ENCODE measurements around the gene RYR1.
"Not testable (repeated sequence)": the region's sequence is repeated elsewhere in the genome, so short reads cannot be mapped to it uniquely, and the experiment has no call there.

RYR1 gene

GRCh38 chr19:38550376-38550775, 116.9 kb downstream of the RYR1 start:
- no peak overlapping the region for H3K27ac ChIP-seq (ENCODE audit: extremely low read depth, low read depth, low read length)
- TF ChIP-seq ZNF558 (tag by site-specific recombination; IDR thresholded peaks at IDR 0.05) (no peak), ZNF777 (tag by site-specific recombination; IDR thresholded peaks at IDR 0.05; ENCODE audit: borderline replicate concordance) (no peak), ZEB2 (tag by site-specific recombination; IDR thresholded peaks at IDR 0.05) (no peak), ZNF211 (tag by site-specific recombination; IDR thresholded peaks at IDR 0.05; ENCODE audit: low read depth) (no peak), ZNF121 (tag by site-specific recombination; IDR thresholded peaks at IDR 0.05) (peak; percentile 96), ZNF473 (tag by site-specific recombination; IDR thresholded peaks at IDR 0.05) (no peak), AEBP2 (tag by site-specific recombination; IDR thresholded peaks at IDR 0.05; ENCODE audit: borderline replicate concordance) (no peak), BCL11A (tag by site-specific recombination; IDR thresholded peaks at IDR 0.05; ENCODE audit: low read depth) (no peak), PBX3 (CRISPR knock-in tag; IDR thresholded peaks at IDR 0.05) (no peak), GLIS1 (tag by site-specific recombination; IDR thresholded peaks at IDR 0.05) (0 out of 2 replicates have a peak, but pooled peaks have one; percentile 20), ZFHX2 (tag by site-specific recombination; conservative IDR thresholded peaks at IDR 0.05) (no peak), KLF9 (tag by site-specific recombination; IDR thresholded peaks at IDR 0.05; ENCODE audit: low read depth) (no peak)
- POLR2A ChIA-PET = no interaction called here
- no peaks in the 10 kb centered on the region for H3K9me3 ChIP-seq (ENCODE audit: control insufficient read depth, insufficient read depth, low read depth, low read length)
- no peaks in the 10 kb centered on the region; a peak in 1 of 3 replicates for H3K36me3 ChIP-seq (ENCODE audit: control insufficient read depth in 2 of 2, insufficient read depth in 1 of 2, low read length in 2 of 2)
- no peak overlapping the region for H3K4me3 ChIP-seq (ENCODE audit: low read depth, low read length)
- H3K4me1 ChIP-seq (ENCODE audit: control insufficient read depth, insufficient read depth, low read length) = peaks cover 10% of the 10 kb centered on the region
- CTCF ChIA-PET = interaction anchor here (1.0 kb wide), 1 partner anchor 14 kb away, joined by 3 read pairs; no protein-coding TSS in a partner anchor

GRCh38 chr19:38551450-38551813, 117.9 kb downstream of the RYR1 start:
- peaks cover 10% of the 10 kb centered on the region for H3K4me1 ChIP-seq (ENCODE audit: control insufficient read depth, insufficient read depth, low read length)
- no peak overlapping the region for H3K27ac ChIP-seq (ENCODE audit: extremely low read depth, low read depth, low read length)
- POLR2A ChIA-PET = no interaction called here
- H3K9me3 ChIP-seq (ENCODE audit: control insufficient read depth, insufficient read depth, low read depth, low read length) = no peaks in the 10 kb centered on the region
- H3K36me3 ChIP-seq (ENCODE audit: control insufficient read depth in 2 of 2, insufficient read depth in 1 of 2, low read length in 2 of 2) = no peaks in the 10 kb centered on the region; a peak in 1 of 3 replicates
- TF ChIP-seq ZFHX2 (tag by site-specific recombination; conservative IDR thresholded peaks at IDR 0.05) (0 out of 2 replicates have a peak, but pooled peaks have one; percentile 9), YY2 (tag by site-specific recombination; IDR thresholded peaks at IDR 0.05) (0 out of 2 replicates have a peak, but pooled peaks have one; percentile 20), ZNF544 (tag by site-specific recombination; IDR thresholded peaks at IDR 0.05) (no peak), ZNF114 (tag by site-specific recombination; IDR thresholded peaks at IDR 0.05) (no peak), ZNF48 (tag by site-specific recombination; IDR thresholded peaks at IDR 0.05) (no peak), ZNF701 (tag by site-specific recombination; IDR thresholded peaks at IDR 0.05) (no peak), ZNF214 (tag by site-specific recombination; IDR thresholded peaks at IDR 0.05; ENCODE audit: borderline replicate concordance) (no peak)
- H3K4me3 ChIP-seq (ENCODE audit: low read depth, low read length) = no peak overlapping the region
- CTCF ChIA-PET = interaction anchor here (0.6 to 1.6 kb wide), 4 partner anchors 10 to 112 kb away, joined by 3 to 6 read pairs (median 6); no protein-coding TSS in a partner anchor

- TF ChIP-seq ZNF121 (tag by site-specific recombination; IDR thresholded peaks at IDR 0.05) = peak; percentile 90
- CTCF ChIA-PET = interaction anchor here (0.6 to 1.4 kb wide), 6 partner anchors 9 to 177 kb away, joined by 3 to 11 read pairs (median 4); no protein-coding TSS in a partner anchor
- POLR2A ChIA-PET = not testable (repeated sequence)
These were observed 119.7 kb downstream of the RYR1 start for GRCh38 chr19:38553239-38553638.

More at GRCh38 chr19:38553239-38553638, 119.7 kb downstream of the RYR1 start:
- H3K27ac ChIP-seq (ENCODE audit: extremely low read depth, low read depth, low read length); H3K4me3 ChIP-seq (ENCODE audit: low read depth, low read length); H3K9me3 ChIP-seq (ENCODE audit: control insufficient read depth, insufficient read depth, low read depth, low read length); H3K36me3 ChIP-seq (ENCODE audit: control insufficient read depth in 2 of 2, insufficient read depth in 1 of 2, low read length in 2 of 2): not testable (repeated sequence)
- peaks cover 13% of the 10 kb centered on the region for H3K4me1 ChIP-seq (ENCODE audit: control insufficient read depth, insufficient read depth, low read length)

All from HEK293 (cell line).